HEK293T (cell line): ENCODE data around the gene HSP90AA1.

ENCODE experiments used
- CTCF ChIA-PET: fragments of 350-600 bp; formaldehyde crosslinking; extraction: SDS; loops from one replicate; lab custom pipeline; 2021; ENCODE audit warnings: antibody characterized with exemption, inconsistent platforms; lab: Yijun Ruan, JAX
- POLR2A ChIA-PET: fragments of 350-600 bp; formaldehyde crosslinking; extraction: SDS; loops from one replicate; lab custom pipeline; 2020; ENCODE audit warnings: antibody characterized with exemption, inconsistent platforms; lab: Yijun Ruan, JAX
- DNase-seq: peaks from one replicate; pipeline ENCODE4 v3.0.0; 2012; ENCODE audit warnings: mixed read lengths; ENCODE audit errors: extremely low spot score
- ARNT ChIP-seq: fragments of 450-650 bp; IDR thresholded peaks from 2 replicates; pipeline ENCODE4 v1.6.1; 2017; ENCODE audit warnings: mild to moderate bottlenecking
- BHLHE40 ChIP-seq: fragments of 450-650 bp; IDR thresholded peaks from 2 replicates; pipeline ENCODE4 v1.6.1; 2016; ENCODE audit warnings: mild to moderate bottlenecking, moderate library complexity, borderline replicate concordance
- CTBP1 ChIP-seq: fragments of 450-650 bp; IDR thresholded peaks from 2 replicates; pipeline ENCODE4 v1.6.1; 2016; ENCODE audit warnings: borderline replicate concordance
- ELF4 ChIP-seq: fragments of 450-650 bp; IDR thresholded peaks from 2 replicates; pipeline ENCODE4 v1.6.1; 2017; ENCODE audit warnings: antibody characterized with exemption
- FOXA1 ChIP-seq: fragments of 450-650 bp; IDR thresholded peaks from 2 replicates; pipeline ENCODE4 v1.6.1; 2016; ENCODE audit warnings: mild to moderate bottlenecking
- FOXK2 ChIP-seq: fragments of 450-650 bp; IDR thresholded peaks from 2 replicates; pipeline ENCODE4 v1.6.1; 2016; ENCODE audit warnings: mild to moderate bottlenecking
- FOXM1 ChIP-seq: fragments of 450-650 bp; IDR thresholded peaks from 2 replicates; pipeline ENCODE4 v1.6.1; 2017; ENCODE audit warnings: mild to moderate bottlenecking, borderline replicate concordance
- HDGF ChIP-seq: fragments of 450-650 bp; IDR thresholded peaks from 2 replicates; pipeline ENCODE4 v1.6.1; 2017; ENCODE audit warnings: antibody characterized with exemption, borderline replicate concordance
- L3MBTL2 ChIP-seq: fragments of 450-650 bp; conservative IDR thresholded peaks from 2 replicates; pipeline ENCODE4 v1.6.1; 2016; ENCODE audit warnings: mild to moderate bottlenecking
- LEF1 ChIP-seq: fragments of 450-650 bp; IDR thresholded peaks from 2 replicates; pipeline ENCODE4 v1.6.1; 2017; ENCODE audit warnings: mild to moderate bottlenecking, borderline replicate concordance
- NFRKB ChIP-seq: fragments of 450-650 bp; IDR thresholded peaks from 2 replicates; pipeline ENCODE4 v1.6.1; 2016; ENCODE audit warnings: mild to moderate bottlenecking, moderate library complexity
- SP1 ChIP-seq: fragments of 450-650 bp; IDR thresholded peaks from 2 replicates; pipeline ENCODE4 v1.6.1; 2017
- SUZ12 ChIP-seq: fragments of 450-650 bp; IDR thresholded peaks from 2 replicates; pipeline ENCODE4 v1.6.1; 2016; ENCODE audit warnings: mild to moderate bottlenecking
- TARDBP ChIP-seq: fragments of 450-650 bp; IDR thresholded peaks from 2 replicates; pipeline ENCODE4 v1.6.1; 2016
- ZNF384 ChIP-seq: fragments of 450-650 bp; IDR thresholded peaks from 2 replicates; pipeline ENCODE4 v1.6.1; 2016
- TF ChIP-seq, protein P1 (sequence below): fragments of 450-650 bp; IDR thresholded peaks from 2 replicates; pipeline ENCODE4 v1.6.1; 2016

HSP90AA1 gene

DNA sequence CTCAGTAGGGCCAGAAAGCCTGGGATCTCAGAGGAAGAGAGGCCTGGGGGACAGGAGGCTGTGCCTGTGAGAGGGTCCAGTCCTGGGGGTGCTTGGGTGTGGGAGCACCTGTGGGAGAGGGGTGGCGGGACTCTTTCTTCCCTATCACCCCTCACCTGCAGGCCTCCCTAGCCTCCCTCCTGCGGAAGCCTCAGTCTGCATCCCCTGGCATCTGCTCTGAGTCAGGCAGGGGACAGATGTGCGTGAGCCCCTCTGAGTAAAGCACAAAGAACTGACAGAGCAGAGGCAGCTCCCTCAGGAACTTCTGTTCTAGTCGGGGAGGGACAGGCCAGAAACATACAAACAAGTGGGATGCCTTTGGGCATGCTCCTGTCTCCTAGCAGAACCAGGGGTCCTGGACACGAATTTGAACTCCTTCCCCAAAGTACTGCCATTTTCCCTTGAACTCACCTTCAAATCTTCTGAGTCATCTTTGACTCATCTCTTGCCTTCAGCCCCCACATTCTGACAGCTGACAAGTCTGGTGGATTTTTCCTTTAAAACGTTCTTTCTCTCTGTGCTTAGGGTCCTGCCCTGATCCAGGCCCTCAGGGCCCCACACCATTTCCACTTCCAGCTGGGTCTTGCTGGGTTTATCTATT is 8.5 kb upstream of the HSP90AA1 start:
- no peak for DNase-seq
- CTCF ChIA-PET = interaction anchor here (0.9 to 2.2 kb wide), 7 partner anchors 10 to 388 kb away, joined by 3 to 14 read pairs (median 5); no protein-coding TSS in a partner anchor
- POLR2A ChIA-PET = interaction anchor here (2.0 kb wide), 1 partner anchor 8 kb away, joined by 5 read pairs; no protein-coding TSS in a partner anchor
- TF ChIP-seq FOXA1 = no peak
- TF ChIP-seq HDGF = no peak
- no peak for TF ChIP-seq SUZ12
- TF ChIP-seq SP1 = no peak
- TF ChIP-seq FOXK2 = no peak
- no peak for TF ChIP-seq LEF1
- TF ChIP-seq ELF4 = no peak
- no peak for TF ChIP-seq CTBP1
- TF ChIP-seq ARNT = no peak
- TF ChIP-seq NFRKB = no peak
- no peak for TF ChIP-seq L3MBTL2
- TF ChIP-seq, protein P1, sequence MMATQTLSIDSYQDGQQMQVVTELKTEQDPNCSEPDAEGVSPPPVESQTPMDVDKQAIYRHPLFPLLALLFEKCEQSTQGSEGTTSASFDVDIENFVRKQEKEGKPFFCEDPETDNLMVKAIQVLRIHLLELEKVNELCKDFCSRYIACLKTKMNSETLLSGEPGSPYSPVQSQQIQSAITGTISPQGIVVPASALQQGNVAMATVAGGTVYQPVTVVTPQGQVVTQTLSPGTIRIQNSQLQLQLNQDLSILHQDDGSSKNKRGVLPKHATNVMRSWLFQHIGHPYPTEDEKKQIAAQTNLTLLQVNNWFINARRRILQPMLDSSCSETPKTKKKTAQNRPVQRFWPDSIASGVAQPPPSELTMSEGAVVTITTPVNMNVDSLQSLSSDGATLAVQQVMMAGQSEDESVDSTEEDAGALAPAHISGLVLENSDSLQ = no peak
- TF ChIP-seq TARDBP = no peak
- TF ChIP-seq BHLHE40 = no peak
- no peak for TF ChIP-seq FOXM1
- TF ChIP-seq ZNF384 = no peak

DNA sequence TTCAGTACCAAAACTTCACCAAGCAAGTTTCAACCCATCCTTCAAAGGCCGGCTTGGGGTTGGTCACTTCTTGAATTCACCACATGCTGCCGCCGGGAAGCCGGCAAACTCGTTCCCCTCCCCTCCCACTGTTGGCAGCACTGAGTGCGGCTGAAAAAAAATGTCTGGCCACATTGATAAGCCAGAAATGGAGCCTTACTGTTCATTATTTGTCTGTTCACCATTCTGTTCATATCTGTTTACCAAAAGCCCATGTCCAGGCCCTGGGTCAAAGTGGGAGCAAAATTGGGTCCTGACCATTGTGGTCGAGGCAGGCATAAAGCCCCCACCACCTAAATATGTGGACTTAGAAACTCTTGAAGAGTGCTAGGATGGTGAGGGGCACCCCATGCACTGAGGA is 7.3 kb upstream of the HSP90AA1 start:
- TF ChIP-seq FOXM1 = no peak
- no peak for TF ChIP-seq ZNF384
- ChIA-PET CTCF (no interaction called here), POLR2A (no interaction called here)
- DNase-seq = no peak

DNA sequence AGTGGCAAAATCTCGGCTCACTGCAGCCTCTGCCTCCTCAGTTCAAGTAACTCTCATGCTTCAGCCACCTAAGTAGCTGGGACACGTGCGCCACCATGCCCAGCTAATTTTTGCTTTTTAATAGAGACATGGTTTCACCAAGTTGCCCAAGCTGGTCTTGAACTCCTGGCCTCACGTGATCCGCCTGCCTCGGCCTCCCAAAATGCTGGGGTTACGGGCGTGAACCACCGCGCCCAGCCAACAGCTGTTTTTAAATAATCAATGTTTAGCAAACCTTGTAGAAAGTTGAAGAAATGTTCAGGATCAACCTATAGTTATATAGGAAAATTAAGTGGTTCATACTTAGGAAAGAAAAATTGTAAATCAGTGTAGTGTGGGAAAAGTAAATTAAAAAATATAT is 6.0 kb upstream of the HSP90AA1 start:
- POLR2A ChIA-PET = interaction anchor here (2.1 kb wide), 1 partner anchor 14 kb away, joined by 7 read pairs; no protein-coding TSS in a partner anchor
- TF ChIP-seq FOXA1 = no peak
- no peak for TF ChIP-seq BHLHE40
- TF ChIP-seq ARNT = no peak
- no peak for TF ChIP-seq NFRKB
- TF ChIP-seq SP1 = no peak
- TF ChIP-seq SUZ12 = no peak
- no peak for TF ChIP-seq HDGF
- TF ChIP-seq FOXM1 = no peak
- CTCF ChIA-PET = interaction anchor here (1.4 kb wide), 1 partner anchor 47 kb away, joined by 3 read pairs; no protein-coding TSS in a partner anchor

DNA sequence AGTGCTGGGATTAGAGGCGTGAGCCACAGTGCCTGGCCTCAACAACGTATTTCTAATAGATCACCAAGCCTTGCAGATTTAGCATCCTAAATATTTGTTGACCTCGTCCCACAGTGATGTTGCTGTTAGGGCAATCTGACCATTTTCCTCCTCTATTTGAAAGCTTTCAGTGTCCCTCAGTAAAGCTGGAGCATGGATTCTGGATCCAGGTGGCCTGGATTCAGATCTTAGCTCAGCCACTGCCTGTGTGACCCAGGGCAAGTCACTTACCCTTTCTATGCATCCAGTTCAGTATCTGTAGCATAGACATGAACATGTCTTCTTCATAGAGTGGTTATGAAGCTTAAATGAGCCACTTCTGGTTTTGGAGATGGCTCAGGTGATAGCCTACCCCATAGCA is 3.9 kb upstream of the HSP90AA1 start:
- CTCF ChIA-PET = interaction anchor here (0.6 kb wide), 2 partner anchors 134 to 179 kb away, joined by 5 to 9 read pairs; no protein-coding TSS in a partner anchor
- POLR2A ChIA-PET = interaction anchor here (1.2 to 2.1 kb wide), 2 partner anchors 9 to 12 kb away, joined by 4 to 7 read pairs; no protein-coding TSS in a partner anchor
- DNase-seq = no peak
- no peak for TF ChIP-seq ZNF384
- no peak for TF ChIP-seq TARDBP
- TF ChIP-seq, protein P1 = no peak
- no peak for TF ChIP-seq ARNT
- no peak for TF ChIP-seq FOXM1
- TF ChIP-seq BHLHE40 = no peak
- no peak for TF ChIP-seq HDGF

More for the DNA sequence above, 6.0 kb upstream of the HSP90AA1 start:
- no peak for DNase-seq

DNA sequence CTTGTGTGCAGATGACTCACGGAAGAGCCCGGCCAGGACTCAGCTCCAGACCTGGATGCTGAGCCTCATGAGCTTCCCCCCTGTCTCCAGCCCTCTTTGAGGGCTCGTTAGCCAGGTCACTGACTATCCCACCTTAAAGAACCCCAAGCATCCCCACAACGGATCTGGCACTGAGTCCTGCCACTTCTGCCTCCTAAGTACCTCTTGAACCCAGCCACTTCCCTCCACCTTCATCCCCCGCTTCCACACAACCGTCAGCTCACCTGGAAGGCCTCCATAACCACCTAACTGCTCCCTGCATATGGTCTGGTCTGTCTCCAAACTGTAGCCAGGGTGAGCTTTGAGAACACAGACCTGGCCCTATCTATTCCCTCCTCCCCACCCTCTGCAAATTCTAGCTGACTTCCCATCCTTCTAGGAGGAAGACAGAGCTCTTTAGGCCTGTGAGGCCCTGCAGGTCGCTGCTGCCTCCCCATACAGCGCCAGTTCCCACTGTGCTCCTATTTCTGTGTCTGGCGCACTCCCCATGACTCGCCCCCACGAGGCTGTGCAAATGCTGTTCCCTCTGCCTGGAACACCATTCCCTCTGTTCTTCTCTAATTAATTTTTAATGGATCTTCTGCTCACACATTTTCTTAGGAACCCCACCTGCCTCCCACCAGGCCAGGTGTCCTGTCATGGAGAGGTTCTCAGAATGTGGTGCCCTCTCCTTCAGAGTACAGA is 2.9 kb upstream of the HSP90AA1 start:
- ChIA-PET POLR2A (interaction anchor here (0.9 to 1.2 kb wide), 3 partner anchors 25 to 126 kb away, joined by 3 to 4 read pairs (median 3); partner anchors contain the start of gene DYNC1H1), CTCF (interaction anchor here (0.6 to 1.2 kb wide), 2 partner anchors 128 to 248 kb away, joined by 3 to 10 read pairs; no protein-coding TSS in a partner anchor)
- TF ChIP-seq BHLHE40 (no peak), SP1 (no peak), ZNF384 (no peak), SUZ12 (no peak), FOXM1 (no peak), L3MBTL2 (no peak), CTBP1 (no peak)
- no peak for DNase-seq

DNA sequence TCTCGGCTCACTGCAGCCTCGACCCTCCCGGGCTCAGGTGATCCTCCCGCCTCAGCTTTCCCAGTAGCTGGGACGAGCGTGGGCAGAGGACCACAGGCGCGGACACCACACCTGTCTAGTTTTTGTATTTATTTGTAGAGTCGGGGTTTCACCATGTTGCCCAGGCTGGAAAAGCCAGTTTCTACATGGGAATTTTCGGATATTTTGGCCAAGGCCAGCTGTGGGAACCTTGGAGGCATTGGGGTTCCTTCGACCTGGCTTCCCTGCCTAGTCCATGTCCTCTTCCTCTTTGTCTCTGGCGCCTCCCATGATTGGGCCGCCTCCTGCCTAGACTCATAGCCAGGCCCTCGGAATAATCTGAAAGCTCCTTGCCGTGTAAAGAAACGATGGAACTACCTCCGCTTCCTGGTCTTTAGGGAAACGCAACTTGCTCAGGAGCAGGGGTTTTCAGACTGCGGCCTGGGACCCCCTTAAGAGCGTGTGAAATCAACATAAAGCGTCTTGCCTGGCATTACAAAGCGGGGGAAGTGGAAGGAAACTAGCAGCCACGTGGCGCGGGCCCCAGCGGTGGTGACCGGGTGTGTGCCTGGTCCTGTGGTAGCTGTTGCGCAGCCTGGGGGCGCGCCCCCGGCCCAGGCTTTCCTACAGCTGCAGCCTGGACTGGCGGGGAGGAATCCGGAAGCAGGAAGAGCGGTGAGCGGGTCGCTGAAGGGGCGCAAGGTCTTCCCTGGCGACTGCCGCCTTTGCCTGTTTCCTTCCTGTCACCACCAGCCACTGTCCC is 1.4 kb upstream of the HSP90AA1 start:
- DNase-seq = no peak
- no peak for TF ChIP-seq SUZ12
- TF ChIP-seq LEF1 = no peak
- no peak for TF ChIP-seq NFRKB
- no peak for TF ChIP-seq TARDBP
- TF ChIP-seq L3MBTL2 = no peak
- no peak for TF ChIP-seq HDGF
- TF ChIP-seq ELF4 = no peak
- TF ChIP-seq FOXK2 = no peak
- no peak for TF ChIP-seq SP1
- TF ChIP-seq FOXA1 = no peak
- CTCF ChIA-PET = interaction anchor here (0.7 kb wide), 1 partner anchor 148 kb away, joined by 3 read pairs; no protein-coding TSS in a partner anchor
- POLR2A ChIA-PET = interaction anchor here (0.6 to 1.2 kb wide), 9 partner anchors 8 to 229 kb away, joined by 3 to 5 read pairs (median 3); partner anchors contain the start of gene DYNC1H1
